ENCODE measurements around the gene PARVG. TPM values are rescaled to one million over a fixed set of nuclear protein-coding genes. Genes with fewer than 3 reads are reported as not detected.

The PARVG gene
- total RNA-seq, 4 donors from 2014 or later, result 18.3 to 92.0 (median 46.6) TPM

- no peak for TF ChIP-seq CTCF (IDR thresholded peaks at IDR 0.05; ENCODE audit: low read depth)
These were observed 34.0 kb downstream of the PARVG start for GRCh38 chr22:44214764-44215163.

GRCh38 chr22:44215287-44215686 lies 34.6 kb downstream of the PARVG start:
- no peak for TF ChIP-seq CTCF (IDR thresholded peaks at IDR 0.05; ENCODE audit: low read depth)

GRCh38 chr22:44217346-44217745 lies 36.6 kb downstream of the PARVG start:
- TF ChIP-seq CTCF (IDR thresholded peaks at IDR 0.05; ENCODE audit: low read depth), result no peak

- no peak for TF ChIP-seq CTCF (IDR thresholded peaks at IDR 0.05; ENCODE audit: low read depth)
These were observed 37.3 kb downstream of the PARVG start for GRCh38 chr22:44218071-44218470.

GRCh38 chr22:44219101-44219870 lies 38.6 kb downstream of the PARVG start:
- no peak for TF ChIP-seq CTCF (IDR thresholded peaks at IDR 0.05; ENCODE audit: low read depth)

GRCh38 chr22:44220727-44221680 lies 40.3 kb downstream of the PARVG start:
- TF ChIP-seq CTCF (IDR thresholded peaks at IDR 0.05; ENCODE audit: low read depth), result no peak

Data from subcutaneous adipose tissue (tissue), 4 donors.